HPDE6-E6E7 (cell line): Measurements from ENCODE around the gene SLC12A3.
"Not testable (repeated sequence)": the region's sequence is repeated elsewhere in the genome, so short reads cannot be mapped to it uniquely, and the experiment has no call there.

Experiments
- DNase-seq: peaks from one replicate; pipeline ENCODE4 v3.0.0; 2011; ENCODE audit warnings: missing footprints; ENCODE audit errors: extremely low spot score

Gene SLC12A3

DNA sequence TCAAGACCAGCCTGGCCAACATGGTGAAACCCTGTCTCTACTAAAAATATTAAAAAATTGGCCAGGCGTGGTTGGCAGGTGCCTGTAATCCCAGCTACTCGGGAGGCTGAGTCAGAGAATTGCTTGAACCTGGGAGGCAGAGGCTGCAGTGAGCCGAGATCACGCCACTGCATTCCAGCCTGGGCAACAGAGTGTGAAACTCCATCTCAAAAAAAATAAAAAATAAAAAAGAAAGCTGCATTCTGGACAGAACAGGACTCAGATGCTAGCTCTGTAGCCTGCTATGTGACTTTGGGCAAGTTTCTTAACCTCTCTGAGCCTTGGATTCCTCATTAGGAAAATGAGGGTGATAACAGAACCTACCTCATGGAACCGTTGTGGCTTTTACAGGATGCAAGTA is 3.8 kb downstream of the SLC12A3 start:
- DNase-seq = not testable (repeated sequence)

DNA sequence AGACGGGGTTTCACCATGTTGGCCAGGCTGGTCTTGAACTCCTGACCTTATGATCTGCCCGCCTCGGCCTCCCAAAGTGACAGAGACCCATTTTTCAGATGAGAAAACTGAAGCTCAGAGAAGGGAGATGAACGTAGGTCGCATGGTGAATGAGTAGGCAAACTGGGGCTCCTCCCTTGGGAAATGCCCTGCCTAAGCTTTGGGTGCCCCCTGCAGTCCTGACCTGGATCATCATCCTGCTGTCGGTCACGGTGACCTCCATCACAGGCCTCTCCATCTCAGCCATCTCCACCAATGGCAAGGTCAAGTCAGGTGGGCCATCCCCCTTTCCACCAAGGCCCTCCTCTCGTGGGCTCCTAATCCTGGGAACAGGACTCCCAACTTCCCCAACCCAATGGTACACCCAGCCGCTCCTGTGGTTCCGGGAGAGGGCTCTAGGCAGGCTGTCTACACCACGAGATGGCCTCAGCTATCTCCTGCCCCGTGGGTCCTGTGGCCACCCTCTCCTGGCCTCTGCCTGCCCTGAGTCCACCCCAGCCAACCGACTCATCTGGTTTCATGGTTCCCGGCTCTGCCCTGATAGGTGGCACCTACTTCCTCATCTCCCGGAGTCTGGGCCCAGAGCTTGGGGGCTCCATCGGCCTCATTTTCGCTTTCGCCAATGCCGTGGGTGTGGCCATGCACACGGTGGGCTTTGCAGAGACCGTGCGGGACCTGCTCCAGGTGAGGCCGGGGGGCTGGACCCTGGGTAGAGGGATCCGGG is 4.7 kb downstream of the SLC12A3 start:
- no peak for DNase-seq

DNA sequence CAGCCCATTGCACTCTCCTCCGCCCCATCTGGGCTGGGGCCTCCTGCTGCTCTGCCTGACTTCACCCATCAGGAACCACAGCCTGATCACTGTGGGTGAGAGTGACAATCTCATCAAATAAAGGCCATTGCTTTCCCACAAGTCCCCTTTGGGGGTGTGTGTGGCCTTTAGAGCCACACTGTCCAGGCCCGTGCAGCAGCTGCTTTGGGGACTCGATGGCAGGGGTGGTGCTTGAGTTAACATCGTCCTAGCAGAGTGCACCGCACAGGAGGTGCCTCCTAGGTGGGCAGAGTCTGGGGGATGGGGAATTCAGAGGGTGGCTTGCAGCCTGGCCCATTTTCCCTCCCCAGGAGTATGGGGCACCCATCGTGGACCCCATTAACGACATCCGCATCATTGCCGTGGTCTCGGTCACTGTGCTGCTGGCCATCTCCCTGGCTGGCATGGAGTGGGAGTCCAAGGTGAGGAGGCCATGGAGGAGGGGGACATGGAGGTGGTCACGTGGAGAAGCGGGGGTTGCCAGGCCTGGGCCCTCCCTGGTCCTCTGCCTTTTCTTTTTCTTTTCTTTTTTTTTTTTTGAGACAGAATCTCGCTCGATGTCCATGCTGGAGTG is 5.4 kb downstream of the SLC12A3 start:
- DNase-seq = no peak

DNA sequence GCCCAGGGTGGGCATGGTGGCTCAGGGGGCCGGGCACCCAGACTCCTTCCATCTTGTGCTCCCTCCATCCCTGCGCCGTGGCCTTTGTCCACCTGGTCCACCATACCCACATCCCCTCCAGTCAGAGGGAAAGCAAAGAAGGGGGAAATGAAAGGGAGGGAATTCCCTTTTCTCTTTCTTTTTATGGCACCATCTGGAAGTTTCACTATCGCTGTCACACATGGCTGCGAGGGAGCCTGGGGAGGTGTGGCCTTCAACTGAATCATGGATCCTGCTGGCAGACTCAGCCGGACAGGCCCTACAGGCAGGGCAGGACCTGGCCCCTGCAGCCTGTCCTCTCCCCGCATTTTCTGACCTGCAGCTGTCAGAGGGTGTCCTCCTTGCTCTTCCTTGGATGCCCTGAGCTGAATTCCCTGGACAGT is 6.2 kb downstream of the SLC12A3 start:
- DNase-seq = peak; percentile 87

DNA sequence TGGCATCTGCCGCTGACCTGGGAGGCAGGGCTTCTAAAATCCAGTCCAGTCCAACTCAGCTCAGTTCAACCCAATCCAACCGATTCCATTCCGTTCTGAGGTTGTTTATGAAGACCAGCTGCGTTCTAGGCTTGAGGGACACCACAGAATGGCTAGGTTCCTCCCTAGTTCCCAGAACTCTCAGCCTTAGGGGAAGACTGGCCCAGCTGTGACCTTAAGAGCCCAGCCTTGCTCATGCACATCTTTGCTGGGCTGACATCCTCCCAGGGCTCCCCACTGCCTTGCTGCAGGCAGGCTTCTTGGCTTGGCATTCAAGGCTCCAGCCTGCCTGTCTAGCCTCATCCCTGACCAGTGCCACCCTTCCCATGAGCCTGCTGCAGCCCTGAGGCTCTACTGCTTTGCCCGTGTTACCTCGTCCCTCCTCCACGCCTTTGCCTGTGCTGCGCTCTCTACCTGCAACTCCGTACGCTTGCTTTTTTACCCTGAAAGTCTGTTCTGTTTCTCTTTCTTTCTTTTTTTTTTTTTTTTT is 7.9 kb downstream of the SLC12A3 start:
- no peak for DNase-seq

DNA sequence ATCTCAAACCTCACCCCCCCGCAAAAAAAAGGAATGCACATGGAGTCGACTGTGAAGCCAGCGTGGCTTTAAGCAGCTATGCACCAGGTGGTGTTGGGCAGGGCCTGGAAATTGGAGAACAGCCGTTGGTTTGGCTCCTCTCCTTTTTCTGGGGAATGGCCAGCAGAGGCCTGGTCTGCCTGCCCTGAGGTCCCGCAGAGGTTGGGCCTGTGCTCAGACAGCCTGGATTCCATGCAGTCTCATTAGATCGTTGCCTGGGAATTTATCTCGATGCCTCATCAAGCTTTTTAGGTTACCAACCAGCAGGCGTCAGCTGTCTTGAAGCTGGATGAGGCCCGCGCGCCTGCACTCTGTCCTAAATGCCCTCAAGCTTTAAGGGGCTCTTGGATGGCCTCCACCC is 9.8 kb downstream of the SLC12A3 start:
- no peak for DNase-seq

DNA sequence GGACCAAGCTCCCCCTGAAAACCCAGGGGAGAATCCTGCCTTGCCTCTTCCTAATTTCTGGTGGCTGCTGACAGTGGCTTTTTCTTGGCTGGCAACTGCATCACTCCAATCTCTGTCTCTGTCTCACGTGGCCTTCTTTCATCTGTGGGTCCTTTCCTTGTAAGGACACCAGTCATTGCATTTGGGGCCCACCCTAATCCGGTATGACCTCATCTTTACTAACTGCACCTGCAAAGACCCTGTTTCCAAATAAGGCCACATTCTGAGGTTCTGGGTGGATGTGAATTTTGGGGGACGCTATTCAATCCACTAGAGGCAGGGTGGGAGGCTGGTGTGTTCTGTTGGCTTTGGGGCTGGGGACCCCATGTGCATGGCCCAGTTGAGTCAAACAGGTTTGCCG is 11.0 kb downstream of the SLC12A3 start:
- no peak for DNase-seq

DNA sequence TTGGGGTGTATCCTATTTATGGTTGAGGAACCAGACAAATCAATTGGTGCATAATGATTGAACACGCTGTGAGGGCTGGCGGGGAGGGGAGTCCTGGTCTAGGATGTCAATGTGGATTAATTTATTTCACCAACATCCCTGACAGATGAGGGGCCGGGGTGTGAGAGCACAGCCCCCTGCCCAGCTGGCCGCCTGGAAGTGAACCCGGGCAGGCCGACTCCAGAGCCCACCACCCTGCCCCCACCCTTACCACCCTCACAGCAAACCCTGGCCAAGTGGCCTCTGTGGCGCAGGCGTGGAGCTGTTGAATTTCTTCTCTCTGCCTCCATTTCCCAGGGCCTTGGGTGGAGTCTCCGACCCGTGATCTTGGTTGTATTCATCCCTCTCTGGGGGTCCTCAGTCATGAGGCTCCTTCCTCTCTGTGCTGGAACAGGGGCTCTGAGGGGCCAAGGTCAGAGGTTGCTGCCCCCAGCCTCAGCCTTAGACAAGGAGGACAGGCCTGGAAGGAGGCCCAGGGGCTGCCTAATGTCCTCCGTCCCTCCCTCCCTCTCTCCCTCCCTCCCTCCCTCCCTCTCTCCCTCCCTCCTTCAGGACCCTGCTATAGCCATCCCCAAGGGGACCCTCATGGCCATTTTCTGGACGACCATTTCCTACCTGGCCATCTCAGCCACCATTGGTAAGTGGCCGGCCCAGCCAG is 12.6 kb downstream of the SLC12A3 start:
- no peak for DNase-seq

DNA sequence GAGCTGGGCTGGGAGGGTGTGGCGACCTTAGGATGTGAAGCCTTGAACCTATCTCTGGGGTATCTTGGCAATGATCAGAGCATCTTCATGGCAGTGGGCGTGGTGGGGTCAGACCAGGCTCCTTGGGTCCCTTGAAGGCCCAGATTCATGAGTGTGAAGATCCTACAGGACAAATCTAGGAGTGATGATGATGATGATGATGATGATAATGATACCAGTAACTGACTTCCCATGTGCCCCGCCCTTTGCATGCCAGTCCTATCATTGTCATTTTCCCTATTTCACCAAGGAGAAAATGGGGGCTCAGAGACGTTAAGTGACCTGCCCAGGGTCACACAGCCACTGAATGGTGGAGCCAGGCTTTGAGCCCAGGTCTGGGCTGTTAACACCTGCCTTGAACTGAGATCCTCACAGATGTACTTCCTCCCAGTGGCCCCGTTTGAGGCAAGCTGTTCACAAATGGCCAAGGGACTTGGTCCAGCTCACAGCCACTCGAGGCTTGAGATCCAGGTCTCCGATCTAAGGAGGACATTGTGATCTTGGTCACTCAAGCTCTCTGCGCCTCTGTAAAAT is 13.4 kb downstream of the SLC12A3 start:
- no peak for DNase-seq

DNA sequence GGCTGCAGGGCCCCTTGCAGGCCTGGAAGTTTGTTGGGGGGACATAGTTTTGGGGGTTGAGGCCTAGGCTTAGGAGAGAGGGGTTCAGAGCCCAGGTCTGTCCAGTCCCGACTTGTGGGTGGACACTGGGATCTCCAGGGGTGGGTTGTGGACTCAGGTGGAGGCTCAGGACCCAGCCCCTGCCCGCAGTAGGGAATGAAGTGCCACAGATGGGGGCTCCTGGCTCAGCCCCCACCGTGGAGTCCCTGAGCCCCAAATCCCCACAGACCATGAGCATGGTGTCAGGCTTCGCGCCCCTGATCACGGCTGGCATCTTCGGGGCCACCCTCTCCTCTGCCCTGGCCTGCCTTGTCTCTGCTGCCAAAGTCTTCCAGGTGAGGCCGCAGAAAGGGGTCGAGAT is 14.3 kb downstream of the SLC12A3 start:
- no peak for DNase-seq

DNA sequence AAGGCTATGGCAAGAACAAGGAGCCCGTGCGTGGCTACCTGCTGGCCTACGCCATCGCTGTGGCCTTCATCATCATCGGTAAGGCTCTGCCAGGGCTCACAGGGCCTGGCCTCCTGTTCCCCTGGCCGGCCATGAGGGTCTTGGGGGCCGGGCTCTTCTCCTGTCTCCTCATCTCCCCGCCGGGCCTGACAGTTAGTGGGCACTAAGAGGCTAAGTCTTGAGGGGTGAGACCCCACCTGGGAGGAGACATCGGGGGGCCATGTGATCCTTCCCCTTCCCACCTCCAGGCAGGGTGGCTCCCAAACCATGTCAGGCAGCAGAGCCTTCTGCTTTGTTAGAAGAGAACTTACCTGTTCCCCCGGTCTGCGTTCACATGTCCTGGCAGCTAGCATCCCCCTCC is 15.2 kb downstream of the SLC12A3 start:
- no peak for DNase-seq

DNA sequence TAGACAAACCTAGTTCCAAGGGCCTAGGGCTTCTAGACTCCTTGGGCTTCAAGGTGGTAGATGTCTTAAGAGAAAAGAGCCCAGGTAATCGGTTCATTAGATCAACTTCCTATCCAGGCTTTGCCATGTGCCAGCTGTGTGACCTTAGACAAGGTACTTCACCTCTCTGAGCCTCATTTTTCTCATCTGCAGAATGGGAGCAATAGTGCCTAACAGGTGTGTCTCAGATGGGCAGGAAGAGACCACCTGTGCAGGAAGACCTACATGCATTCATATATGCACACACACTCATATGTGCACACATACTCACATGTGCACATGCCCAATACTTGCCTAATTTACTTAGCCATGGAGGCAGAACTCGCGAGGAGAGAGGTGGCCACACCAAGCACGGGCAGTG is 15.7 kb downstream of the SLC12A3 start:
- no peak for DNase-seq

DNA sequence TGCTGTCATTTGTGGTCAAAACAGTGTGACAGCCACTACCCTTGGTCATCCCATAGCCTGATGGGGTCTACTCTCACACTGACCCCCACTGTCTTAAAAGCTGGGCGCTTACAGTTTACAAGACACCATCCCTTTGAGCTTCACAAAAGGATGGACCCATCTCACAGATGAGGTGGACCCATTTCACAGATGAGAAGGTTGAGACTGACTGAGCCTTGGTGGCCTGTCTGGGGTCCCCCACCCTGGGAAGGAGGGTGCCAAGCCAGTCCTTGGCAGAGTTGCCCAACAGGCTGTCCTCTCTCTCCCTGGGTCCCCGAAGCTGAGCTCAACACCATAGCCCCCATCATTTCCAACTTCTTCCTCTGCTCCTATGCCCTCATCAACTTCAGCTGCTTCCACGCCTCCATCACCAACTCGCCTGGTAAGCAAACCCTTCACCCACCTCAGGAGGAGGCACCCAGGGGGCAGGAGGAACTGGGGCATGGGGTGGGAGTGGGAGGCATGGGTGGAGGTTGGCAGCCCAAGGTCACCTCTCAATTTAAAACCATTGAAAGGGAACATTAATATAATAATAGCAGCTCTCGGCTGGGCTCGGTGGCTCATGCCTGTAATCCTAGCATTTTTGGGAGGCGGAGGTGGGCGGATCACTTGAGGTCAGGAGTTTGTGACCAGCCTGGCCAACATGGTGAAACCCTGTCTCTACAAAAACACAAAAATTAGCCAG is 17.2 kb downstream of the SLC12A3 start:
- no peak for DNase-seq

DNA sequence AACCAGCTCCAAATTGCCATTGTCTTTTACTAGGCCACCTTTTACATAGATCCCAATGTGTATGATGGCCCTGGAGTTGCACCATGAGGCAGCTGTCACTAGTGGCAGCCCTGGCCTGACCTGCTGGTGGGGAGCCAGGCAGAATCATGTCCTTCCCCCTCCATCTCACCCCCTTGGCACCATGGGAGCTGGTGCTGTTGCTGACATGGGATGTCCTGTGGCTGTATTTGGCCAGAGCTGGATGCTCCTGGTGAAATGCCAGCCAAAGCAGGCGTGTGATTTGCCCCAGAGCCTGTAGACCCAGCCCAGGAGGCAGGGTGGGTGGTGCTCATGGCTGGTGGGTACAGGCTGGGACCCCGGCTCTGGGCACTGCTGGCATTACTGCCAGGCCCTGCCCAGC is 18.6 kb downstream of the SLC12A3 start:
- DNase-seq = no peak

DNA sequence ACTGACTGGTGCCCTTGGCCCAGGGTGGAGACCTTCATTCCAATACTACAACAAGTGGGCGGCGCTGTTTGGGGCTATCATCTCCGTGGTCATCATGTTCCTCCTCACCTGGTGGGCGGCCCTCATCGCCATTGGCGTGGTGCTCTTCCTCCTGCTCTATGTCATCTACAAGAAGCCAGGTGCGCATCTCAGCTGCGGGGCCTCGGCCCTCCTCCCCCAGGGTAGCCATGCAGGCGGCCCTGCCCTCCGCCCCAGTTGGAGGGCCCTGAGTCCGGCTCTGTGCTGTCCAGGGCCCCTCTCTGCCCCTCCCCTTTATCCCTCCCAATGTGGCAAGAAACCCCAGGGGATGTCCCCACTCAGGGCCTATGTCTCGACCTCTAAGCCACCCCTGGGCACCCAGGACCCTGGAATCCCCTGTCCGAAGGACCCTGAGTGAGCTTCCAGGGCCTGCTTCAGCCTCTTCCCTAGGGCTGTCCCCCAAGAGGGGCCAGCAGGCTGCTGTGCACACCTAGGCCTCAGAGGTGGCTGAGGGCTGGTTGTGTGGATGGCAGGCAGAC is 19.1 kb downstream of the SLC12A3 start:
- no peak for DNase-seq

DNA sequence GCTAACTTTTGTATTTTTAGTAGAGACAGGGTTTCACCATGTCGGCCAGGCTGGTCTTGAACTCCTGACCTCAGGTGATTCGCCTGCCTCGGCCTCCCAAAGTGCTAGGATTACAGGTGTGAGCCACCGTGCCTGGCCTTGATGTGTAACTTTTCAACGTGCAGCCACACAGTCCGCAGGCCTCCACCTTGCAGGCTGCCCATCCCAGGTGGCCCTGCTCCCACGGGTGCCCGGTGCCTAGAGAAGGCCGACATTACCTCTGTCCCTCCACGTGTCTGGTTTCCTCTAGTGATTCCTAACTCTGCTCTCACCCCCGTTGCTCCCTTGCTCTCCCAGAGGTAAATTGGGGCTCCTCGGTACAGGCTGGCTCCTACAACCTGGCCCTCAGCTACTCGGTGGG is 19.9 kb downstream of the SLC12A3 start:
- DNase-seq = not testable (repeated sequence)

DNA sequence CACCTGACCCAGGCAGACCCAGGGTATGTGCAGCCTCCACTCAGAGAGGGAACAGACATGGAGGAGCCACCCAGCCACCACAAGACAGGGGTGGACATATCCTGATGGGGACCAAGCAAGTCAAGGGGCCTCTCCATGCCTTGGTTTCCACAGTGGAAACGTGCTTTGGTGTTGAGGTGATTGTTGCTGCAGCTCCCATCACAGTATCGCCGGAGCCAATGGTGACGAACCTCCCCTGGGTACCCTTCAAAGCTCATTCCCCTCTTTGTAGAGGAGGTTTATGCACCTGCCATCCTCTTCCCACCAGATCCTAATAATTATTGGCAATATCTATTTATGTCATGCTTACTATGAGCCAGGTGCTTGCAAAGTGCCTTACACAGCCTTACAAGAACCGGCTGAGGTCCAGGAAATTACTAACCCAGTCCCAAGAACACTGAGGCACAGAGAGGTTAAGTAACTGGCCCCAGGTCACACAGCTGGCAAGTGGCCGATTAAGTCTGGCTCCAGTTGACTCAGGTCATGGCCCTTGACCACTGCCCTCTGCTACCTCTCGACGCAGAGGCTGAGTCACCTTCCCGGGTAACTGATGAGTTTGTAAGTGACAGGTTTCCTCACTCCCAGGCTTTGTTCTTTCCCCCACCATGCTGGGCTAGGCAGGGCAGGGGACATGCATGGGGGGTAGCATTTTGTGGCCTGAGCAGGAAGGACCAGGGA is 20.6 kb downstream of the SLC12A3 start:
- no peak for DNase-seq

DNA sequence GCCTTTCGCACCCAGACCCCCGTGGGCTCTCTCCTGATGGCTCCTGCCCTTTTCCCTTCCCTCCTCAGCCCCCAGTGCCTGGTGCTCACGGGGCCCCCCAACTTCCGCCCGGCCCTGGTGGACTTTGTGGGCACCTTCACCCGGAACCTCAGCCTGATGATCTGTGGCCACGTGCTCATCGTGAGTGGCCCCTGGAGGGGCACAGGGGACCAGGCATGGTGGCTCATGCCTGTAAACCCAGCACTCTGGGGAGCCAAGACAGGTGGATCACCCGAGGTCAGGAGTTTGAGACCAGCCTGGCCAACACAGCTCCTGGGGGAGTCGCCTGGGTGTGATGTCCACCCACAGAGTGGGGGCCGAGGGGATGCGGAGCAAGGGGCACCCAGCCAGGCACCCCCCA is 21.3 kb downstream of the SLC12A3 start:
- no peak for DNase-seq

DNA sequence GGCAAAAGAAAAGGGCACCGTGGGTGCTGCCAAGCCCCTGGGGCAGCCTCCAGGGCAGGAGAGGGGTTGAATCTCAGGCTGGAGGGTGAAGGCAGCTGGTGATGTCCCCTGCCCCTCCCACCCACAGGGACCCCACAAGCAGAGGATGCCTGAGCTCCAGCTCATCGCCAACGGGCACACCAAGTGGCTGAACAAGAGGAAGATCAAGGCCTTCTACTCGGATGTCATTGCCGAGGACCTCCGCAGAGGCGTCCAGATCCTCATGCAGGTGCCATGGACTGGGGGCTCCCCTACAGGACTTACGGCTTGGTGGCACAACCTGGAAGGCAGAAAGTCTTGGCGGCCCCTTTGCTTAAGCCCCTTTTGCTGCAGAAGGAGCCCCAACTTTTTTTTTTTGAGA is 21.8 kb downstream of the SLC12A3 start:
- no peak for DNase-seq

DNA sequence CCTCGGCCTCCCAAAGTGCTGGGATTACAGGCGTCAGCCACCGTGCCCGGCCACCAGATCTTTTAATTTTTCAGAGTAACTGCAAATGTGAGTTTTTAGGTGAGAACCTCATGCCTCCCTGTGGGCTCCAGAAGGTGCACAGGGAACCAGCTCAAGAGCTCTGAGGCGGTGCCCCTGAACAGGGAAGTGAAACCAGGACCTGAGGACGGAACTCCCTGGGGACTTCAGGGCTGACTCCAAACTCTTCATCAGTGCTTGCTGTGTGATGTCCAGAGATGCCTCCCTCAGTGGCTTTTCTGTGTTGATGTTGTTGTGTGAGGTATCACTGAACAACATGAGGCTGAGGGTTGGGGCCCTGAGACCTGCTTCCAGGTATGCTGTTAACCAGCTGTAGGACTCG is 23.8 kb downstream of the SLC12A3 start:
- no peak for DNase-seq

DNA sequence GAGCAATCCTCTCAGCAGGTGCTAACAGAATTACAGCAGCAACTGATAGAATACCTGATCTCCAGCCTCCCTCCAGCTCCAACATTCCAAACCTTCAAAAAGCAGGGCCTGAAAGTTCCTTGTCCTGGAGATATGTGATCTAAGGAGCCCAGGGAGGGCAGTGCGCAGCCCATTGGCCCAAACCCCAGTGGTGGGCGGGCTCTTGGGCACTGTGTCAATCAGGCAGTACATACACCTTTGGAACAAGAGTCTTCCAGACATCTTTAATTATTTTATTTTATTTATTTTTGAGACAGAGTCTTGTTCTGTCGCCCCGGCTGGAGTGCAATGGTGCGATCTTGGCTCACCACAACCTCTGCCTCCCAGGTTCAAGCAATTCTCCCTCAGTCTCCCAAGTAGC is 24.2 kb downstream of the SLC12A3 start:
- DNase-seq = no peak
